Activated T-cell treated with anti-CD3 and anti-CD28 coated beads for 4 hours (primary cell): ENCODE results near the gene FAM234A.
"Not testable (repeated sequence)": the region's sequence is repeated elsewhere in the genome, so short reads cannot be mapped to it uniquely, and the experiment has no call there.

Experiments used
- DNase-seq: peaks from one replicate; pipeline ENCODE4 v3.0.0-alpha.2; 2020

The FAM234A gene

DNA sequence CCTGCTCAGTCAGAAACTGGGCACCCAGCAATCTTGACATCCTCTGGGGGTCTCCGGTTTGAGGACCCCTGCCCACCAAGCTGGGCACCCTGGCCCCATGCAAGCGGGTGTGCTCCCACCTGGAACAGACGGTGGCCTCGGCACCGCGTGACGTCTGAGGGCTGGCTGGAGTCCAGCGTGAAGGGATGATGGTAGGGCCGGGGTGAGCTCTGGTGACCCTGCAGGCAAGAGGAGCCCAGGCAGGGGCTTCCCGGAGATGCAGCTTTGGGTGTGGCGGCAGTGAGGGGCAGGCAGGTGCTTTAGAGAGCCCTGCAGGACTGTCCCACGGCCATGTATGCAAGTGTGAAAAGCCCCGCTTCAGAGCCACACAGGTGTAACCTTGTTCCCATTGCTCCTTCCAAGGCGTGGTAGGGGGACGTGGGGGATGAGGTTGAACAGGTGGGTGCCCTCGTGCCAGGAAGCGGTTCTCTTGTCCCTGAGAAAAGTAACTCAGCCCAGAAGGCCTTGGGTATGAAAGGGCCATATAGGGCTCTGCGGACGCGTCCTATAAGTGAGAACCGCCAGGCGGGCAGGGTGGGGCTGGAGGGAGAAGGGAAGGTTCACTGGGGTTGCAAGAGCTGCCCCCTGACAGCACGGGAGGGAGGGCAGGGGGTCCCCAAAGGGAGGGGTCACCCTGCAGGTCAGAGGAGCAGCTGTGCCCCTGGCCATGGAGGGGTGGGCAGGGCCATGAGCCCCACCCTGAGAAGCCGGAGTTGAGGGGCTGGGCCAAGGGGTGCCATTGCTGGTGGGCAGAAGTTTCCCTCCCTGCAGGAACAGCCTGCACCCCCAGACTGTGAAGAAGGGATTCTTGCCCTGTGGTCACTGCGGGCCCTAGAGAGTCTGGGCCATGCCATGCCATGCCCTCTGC, 31.9 kb downstream of the FAM234A start:
- no peak for DNase-seq

DNA sequence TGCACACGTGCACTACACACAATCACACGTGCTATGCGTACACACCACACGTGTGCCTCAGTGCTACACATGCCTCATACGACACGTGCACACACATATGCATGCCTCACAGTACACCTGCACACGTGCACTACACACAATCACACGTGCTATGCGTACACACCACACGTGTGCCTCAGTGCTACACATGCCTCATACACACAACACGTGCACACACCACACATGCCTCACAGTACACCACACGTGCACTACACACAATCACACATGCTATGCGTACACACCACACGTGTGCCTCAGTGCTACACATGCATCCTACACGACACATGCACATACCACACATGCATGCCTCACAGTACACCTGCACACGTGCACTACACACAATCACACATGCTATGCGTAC, 32.9 kb downstream of the FAM234A start:
- not testable (repeated sequence) for DNase-seq

DNA sequence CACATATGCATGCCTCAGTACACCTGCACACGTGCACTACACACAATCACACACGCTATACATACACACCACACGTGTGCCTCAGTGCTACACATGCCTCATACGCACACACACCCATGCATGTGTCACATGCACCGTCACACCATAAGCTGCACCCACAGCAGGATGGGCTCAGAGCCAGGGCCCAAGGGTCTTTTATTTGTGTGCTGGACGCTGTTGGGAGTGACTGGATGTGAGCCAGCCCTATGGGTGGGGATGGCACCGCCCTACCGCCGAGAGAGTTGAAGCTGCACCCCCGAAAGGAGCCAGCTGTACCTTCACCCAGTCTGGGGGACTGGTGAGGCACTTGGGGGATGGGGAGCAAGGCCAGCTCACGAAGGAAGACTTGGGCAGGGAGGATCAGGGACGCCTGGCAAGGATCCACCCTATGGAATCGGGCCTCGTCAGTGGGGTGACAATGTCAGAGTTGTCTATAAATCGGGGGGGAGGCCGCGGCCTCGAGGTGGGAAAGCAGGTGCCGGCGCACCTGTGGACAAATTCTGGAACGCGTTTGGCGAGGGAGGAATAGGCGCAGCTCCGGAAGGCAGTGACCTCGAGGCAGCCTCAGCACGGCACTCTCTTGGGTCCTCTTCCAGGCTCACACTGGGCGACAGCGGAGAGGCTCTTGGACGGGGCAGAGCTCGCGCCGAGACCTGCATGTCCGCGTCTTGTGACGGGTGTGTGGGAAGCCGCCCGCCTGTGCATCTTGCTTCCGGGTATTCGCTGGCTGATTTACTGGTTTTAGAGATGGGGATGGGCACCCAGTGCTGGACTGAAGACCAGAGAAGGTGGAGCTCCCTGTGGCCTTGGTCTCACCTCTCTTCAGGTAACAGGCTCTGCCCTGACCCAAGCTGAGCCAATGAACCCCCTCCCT, 33.8 kb downstream of the FAM234A start:
- DNase-seq, result no peak

DNA sequence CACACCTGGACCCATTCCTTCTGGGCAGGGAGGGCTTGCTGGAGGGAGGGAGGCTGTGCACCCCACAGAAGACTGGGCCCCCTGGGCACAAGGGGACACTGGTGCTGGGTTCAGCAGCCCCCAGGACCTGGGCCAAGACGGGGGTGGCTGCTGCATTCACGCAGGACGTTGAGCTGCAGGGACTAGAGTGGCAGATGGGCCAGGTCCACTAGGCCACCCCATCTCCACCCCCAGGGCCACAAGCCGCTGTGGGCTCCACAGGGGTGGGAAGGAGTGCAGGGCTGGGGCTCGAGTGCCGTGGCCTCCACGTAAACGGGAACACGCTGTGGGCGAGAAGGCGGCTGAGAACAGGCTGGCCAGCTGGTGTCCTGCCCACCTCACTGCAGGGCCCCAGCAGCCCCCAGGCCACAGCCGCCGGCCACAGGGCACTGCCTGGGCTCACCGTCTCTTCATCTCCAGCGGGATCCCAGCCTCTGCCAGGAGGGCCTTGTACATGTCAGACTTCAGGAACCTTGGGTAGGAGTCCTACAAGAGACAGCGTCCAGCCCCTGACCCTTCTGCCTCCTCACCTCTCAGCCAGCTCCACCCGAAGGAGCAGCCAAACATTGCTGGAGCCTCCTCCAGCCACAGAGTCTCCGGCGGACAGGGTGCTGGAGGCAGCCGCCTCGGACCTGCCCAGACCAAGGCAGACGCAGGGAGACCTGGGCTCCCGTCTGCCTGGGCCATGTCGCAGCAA, 34.6 kb downstream of the FAM234A start:
- DNase-seq, result no peak

DNA sequence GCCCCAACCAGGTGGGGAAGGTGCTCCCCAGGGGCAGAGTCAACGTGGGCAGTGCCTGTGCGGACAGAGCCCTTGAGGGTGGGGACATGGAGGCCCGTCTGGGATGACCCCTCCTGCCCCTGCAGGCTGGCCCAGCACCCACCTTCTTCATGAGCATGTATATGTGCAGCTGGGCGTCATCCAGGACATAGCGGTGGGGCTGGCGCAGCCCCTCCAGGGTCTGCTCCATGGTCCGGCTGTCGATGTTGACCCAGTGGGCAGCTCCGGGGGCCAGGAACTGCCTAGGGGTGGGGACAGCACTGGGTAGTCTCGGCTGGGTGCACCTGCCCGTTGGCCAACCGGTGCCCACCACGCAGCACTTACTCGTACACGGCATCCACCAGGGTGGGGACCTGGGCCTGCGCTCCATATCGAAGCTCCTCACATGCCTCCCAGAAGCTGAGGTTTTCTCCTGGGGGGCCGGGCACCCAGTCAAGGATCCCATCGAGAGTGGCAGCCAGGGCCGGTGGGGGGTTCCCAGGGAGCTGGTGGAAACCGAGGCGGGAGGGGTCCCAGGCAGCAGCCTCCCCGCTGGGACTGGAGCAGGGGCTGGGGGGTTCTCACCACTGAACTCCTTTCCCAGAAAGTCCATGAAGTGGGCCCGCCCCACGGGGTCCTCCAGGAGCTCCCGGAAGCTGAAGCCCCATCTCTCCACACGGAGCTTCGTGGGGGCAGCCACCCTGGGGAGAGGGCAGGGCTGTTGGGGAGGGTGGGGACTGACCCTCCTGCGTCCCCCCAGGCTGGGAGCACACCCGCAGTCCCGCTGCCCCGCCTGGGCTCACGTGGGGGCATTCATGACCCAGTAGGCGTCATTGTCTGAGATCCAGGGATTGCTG, 36.0 kb downstream of the FAM234A start:
- no peak for DNase-seq

DNA sequence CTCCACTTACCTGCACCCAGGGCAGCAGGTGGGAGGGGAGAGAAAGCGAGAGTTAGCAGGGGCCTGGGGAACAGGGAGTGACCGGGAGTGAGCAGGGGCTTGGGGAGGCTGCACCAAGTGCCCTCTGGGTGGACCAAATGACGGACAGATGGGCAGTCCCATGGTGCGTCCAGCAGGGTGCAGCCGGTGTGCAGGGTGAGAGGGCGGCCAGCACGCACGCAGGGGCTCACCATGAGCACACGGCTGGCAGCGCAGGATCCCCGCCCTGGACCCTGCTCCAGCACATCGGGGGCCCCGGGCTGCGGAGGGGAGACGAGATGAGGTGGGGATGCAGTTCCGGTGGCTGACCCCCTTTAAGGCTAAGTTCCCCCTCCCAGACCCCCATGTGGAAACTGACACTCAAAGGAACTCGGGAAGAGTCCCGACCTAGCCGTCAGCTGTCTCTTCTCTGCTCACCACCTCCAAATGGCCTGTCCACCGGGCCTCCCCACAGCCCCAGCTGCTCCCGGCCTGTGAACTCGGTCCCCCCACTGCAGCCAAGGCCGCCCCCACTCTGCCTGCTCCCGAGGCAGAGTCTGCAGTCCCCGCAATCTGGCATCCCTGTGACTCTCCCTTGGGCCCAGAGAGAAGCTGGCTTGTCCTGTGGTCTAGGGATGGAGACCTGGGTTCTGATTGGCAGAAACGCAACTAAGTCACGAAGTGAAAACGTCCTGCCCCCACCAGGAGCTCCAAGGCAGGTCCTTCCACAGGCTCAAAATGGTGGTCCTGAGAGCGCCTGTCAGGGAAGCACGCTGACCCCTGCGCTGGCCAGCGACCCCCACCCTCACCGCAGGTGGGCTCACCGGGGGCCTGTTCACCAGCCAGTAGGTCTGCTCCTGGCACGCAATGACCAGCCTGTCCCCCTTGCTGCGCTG, 38.3 kb downstream of the FAM234A start:
- no peak for DNase-seq

DNA sequence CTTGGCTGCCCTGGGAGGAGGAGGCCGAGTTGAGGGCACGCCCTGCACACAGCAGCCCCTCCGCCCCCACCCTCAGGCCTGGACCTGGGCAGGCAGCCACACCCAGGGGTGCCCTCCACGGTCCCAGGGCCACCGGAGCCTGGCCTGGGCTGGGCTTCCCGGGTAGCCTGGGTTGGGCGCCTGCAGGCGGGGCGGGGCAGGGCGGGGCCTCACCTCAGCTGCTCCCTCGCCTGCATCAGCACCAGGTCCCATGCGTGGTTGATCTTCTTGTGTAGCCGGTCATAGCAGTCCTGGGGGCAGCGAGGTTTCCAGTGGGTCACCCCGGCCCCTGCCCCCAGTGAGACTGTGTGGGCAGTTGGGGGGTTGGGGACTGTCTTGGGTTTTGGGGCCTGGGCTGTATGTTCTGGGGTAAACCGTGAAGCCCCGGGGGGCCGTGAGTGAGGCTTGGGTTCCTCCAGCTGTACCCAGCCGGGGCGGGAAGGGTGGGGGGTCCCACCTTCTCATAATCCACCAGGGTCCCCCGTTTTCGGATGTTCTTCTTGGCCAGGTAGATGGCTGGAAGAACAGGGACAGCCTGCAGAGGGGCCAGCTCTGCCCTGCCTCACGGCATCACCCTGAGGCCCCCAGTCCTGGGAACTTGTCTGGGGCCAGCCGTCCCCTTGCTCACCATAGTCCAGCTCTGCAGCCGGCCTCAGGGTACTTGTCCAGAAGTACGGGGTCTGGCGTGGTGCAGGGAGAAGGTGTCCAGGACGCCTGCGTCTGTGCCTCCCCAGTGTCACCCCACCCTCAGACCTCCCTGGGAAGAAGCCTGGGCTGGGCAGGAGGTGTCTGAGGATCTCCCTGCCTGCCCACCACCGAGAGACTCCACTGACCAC, 39.2 kb downstream of the FAM234A start:
- no peak for DNase-seq

DNA sequence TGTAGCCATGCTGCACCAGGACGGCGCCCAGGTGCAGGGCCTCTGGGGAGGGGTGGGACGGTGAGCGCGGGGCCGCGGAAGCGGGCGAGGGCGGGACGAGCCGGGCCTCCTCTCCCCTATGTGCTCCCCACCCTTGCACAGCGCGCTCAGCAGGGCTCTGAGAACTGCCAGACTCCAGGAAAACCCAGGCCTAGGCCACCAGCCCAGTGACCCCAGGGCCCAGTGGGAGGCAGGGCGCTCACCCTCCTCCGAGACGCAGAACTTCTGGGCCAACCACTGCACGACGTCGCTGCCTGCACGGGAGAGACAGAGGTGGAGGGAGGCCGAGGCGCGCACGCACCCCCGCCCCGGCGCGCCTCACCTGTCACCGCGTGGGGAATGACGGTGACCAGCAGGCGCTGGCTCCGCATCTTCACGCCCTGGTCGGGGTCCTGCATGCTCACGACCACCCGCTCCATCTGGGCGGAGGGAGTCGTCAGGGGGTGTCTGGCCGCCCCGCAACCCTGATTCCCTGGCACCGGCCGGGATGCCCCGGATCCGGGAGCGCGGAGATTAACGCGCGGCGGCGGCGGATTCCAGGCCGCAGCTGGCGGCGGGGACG, 40.5 kb downstream of the FAM234A start:
- DNase-seq, result no peak

DNA sequence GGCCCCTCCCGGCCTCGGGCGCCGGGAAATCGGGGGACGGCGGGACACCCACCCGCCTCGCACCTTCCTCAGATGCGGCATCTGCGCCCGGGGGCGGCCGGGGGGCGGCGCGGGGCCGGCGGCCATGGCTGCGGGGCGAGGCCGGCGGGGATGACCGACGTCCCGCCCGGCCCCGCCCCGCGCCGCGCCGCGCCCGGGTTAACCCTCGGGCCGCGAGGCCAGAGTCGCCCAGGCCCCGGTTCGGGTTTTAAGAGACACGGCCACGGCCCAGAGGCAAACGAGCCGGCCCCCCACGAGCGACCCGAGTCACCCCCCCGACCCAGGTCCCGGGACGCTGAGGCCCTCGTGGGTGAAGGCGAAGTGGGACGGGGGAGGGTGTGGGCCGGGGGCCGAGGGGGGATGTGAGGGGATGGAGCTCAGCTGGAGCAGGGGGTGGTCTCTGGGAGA, 41.2 kb downstream of the FAM234A start, which contains the start of gene RGS11:
Gene RGS11 (minus strand): TSS at position 159 of the 447 bp plus-strand sequence. CDS start 33 bp downstream, at position 126.
- DNase-seq, result no peak

DNA sequence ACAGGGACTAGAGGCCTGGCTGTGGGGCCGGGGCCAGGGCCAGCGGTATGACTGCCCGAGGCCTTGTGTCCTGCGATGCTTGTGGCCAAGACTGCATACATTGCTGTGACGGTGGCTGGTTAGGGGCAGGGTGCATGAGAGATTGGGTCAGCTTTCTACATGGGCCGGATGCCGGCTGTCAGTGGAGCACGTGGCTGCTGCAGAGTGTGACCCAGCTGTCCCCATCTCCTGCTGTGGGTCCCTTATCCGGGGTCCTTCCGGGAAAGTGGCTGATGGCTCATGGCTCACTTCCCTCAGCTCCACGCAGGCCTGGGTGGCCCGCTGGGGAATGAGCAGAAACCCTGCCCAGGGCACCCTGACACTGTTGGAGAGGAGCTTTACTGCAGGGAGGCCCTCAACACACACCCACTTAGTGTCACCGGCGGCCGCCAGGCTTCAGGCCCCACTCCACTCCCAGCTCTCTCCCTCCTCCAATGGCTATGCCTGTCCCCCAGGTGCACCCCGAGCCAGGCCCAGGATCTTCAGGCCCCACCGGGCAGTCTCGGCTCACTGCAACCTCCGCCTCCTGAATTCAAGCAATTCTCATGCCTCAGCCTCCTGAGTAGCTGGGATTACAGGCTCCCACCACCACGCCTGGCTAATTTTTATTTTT, 41.9 kb downstream of the FAM234A start:
- no peak for DNase-seq

DNA sequence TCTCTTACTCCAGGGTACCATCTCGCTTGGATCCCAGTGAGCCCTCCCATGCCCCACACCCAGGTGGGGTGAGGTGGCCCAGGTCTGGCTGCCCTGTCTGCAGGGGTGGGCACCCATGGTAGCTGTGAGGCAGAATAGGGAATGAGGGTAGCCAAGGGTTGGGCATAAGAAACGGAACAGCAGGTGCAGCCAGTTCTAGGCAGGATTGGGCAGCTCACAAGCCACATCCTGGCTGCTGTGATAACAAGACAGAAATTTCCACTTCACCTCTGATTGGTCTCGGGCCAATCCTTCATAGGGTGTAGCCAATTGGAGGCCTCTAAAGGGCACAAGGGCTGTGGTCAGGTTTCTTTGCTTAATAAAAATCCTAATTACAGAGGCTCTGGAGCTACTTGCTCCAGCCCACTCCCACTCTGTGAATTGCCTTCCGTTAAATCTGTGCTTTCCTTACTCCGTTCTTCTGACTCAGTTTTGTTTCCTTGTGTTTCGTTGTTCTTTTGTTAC, 44.3 kb downstream of the FAM234A start:
- DNase-seq, result no peak

DNA sequence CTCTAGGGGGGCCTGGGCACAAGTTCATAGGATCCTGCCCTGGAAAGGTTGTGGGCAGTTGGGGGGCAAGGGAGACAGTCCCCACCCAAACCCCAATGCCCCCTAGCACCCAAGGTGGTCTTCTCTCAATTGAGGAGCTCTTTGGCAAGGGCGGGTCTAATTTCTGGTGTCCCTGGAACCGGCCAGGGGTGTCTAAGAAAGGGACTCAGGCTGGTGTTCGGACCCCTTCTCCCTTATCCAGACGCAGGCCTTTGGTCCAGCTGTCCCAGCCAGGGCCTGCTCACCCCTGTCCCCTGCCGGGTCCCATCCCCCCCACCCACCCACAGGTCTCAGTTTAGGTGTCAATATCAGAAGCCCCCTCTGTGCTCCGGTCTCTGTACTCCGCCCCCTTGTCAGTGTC, 44.9 kb downstream of the FAM234A start:
- no peak for DNase-seq

DNA sequence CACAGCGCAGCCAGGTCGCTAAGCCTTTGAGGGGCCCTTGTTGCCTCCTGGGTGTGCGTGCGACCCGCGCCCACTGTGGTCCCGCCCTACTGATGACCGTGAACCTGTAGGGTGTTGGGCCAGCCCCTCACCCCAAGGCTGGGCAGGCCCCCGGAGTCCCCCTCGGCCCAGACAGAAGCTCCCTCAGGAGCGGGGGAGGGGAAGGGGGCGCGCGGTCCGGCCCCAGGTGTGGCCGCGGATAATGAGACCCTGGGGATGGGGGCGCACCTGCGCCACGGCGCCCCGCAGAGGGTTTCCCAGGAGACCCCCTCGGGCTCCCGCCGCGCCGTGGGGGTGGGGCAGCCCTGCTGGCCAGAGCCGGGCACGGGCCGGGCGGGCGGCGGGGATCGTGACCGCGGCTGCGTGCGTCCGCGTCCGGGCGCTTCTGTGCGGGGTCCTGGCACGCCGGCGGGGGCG, 45.4 kb downstream of the FAM234A start:
- DNase-seq, result no peak

DNA sequence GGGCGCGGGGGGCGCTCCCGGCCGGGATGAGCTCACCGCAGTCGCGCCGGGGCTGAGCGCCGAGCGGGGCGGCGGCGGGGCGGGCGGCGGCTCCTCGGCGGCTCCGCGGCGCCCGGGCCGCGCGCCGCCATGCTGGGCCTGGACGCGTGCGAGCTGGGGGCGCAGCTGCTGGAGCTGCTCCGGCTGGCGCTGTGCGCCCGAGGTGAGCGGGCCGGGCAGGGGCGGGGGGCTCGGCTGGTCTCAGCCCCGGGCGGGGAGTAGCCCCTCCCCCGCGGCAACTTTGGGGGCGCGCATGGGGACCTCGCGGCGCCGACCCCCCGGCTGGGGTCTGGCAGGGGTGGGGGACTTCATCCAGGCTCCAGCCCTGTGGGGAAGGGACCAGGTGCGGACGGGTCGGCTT, 45.9 kb downstream of the FAM234A start, which contains the start of gene ARHGDIG:
Gene ARHGDIG (plus strand): TSS at position 40 of the 400 bp plus-strand sequence. CDS start 90 bp downstream, at position 130.
- DNase-seq, result no peak

DNA sequence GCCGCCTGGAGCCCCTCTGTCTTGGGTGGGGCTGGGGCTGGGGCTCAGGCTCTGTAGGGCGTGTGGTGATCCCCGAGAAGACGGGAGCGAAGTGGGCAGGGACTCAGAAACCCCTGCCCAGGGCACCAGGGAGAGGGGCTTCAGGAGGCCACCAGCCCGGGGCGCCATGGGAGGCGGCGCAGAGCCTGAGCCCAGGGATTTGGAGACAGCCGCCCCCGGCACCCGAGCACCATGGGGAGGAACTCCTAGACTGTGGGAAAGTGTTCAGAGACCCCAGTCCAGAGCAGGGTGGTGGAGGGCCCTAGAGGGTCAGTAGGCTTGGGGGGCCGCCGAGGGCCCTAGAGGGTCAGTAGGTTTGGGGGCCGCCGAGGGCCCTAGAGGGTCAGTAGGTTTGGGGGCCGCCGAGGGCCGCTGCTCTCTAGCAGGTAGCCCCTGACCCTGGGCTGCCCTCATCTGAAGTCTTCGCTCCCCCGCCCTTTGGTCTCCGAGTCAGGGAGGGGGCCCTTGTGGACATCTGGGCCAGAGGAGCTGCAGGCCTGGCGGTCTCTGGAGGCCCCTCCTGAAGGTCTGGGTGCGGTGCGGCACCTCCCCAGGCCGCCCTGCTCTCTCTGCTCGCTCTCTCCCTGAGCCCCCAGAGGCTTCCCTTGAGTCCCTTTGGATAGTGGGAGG, 46.5 kb downstream of the FAM234A start:
- DNase-seq, result no peak

DNA sequence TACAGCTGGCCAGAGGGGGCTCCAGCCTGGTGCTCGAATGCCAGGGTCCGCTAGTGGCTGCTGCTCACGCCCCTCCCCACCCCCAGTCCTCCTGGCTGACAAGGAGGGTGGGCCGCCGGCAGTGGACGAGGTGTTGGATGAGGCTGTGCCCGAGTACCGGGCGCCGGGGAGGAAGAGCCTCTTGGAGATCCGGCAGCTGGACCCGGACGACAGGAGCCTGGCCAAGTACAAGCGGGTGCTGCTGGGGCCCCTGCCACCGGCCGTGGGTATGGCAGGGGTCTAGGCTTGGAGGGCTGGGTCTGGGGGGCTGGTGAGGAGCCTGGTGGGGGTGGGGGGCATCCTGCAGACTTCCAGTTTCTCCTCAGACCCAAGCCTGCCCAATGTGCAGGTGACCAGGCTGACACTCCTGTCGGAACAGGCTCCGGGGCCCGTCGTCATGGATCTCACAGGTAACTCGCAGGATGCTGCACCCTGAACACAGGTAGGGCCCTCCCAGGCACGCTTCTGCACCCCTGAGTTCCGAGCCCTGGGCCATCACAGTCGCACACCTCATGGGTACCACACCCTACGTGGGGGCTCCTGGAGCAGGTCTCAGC, 47.1 kb downstream of the FAM234A start:
- no peak for DNase-seq

DNA sequence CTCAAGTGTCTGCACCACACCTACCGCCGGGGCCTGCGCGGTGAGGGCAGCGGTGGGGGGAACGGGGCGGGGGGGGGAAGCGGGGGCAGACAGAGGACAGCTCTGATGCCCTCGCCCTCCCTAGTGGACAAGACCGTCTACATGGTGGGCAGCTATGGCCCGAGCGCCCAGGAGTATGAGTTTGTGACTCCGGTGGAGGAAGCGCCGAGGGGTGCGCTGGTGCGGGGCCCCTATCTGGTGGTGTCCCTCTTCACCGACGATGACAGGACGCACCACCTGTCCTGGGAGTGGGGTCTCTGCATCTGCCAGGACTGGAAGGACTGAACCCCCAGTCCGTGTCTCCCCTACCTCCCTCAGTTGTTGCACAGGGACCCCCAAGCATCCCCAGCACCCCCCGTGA, 47.9 kb downstream of the FAM234A start:
- no peak for DNase-seq
